HG03520 (cell line): ENCODE data around the gene NRAP.

Source experiments
- ATAC-seq: cut with Tn5 transposase; IDR thresholded peaks from one replicate; pipeline ENCODE4 v1.9.1; 2021; ENCODE audit warnings: mild to moderate bottlenecking, moderate library complexity; ENCODE audit not compliant: unreplicated experiment

Gene NRAP

DNA sequence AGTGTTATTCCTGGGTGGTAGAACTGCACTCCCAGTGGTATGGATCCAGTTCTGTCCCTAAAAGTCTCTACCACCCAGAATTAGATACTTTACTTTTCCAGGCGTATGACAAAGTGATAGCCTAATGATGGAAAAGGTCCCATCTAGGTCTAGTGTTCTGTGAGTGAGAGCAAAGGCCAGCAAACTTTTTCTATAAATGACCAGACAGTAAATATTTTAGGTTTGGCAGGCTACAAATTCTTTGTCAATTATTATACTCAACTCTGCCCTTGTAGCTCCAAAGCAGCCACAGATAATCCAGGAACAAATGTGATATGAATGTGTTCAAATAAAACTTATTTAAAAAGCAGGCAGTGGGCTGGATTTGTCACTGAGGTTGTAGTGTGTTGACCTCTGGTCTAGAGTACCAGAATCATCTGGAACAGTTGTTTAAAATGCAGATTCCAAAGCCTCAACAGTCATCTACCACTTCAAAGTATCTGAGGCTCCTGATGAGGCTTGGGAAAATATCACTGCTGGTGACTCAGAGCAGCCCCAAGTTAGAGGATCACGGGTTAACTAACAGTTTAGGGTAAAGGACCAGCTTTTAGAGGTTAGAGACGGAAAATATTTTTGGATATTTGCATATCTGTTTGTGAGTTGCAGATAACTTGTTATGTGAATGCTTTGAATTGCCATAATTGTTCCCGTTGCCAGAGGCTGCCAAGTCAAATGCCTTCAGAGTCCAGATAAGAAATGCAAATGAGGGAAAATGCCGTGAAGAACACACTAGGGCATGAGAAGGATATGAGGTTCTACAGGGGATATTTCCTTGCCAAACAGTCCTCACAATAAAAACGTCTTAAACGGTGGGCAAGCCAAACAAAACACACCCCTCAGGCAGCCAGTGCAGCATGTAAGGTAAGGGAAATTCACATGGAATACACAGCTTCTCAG is 19.4 kb downstream of the NRAP start:
- ATAC-seq, result no peak

DNA sequence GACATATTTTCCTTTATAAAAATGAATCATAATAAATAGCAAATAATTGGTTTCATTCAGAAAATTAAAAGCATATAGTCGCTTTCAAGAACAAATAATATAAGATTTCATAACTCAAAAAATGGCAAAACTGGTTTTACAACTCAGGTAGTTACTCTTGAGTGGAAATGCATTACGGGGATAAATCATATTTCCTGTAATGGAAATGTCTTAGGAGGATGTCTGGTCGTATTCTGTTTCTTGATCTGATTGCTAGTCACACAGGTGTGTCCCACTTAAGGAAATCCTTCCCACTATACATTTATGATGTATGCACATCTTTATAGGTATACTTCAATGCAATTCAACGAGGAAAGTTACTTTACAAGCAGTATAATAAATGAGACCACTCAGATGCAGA is 20.7 kb downstream of the NRAP start:
- ATAC-seq, result no peak

- ATAC-seq, result no peak
These were observed 22.1 kb downstream of the NRAP start for GRCh38 chr10:113641702-113642101.

- no peak for ATAC-seq
These were observed 23.9 kb downstream of the NRAP start for GRCh38 chr10:113639966-113640365.

DNA sequence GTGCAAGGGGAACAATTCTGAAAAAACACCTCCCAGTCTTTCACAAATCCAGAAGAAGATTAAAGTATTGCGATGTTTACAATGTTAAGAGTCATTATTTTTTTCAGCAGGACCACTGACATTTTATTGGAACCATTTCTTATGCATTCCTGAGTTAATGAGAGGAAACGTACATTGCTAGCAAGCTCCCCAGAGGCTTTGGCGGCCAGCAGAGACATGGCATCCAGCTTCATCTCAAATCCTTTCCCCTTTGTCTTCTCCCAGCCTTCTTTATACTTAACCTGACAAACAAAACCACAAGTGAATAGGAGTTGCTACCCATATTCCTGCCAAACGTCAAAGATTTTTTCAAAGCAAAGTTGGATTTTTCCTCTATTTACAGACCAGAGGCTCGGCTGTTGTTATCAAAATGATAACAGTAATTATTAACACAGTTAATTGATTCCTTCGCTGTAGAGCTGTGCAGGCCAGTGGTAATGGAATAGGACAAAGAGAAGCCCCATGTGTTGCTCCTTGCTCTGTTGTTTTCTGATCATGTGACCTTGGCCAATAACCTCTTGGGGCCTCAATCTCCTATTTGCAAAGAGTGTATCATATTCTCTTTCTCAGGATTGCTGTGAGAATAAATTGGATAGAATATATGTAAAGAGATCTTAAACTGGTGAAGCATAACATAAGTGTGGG is 32.0 kb downstream of the NRAP start:
- ATAC-seq, result no peak

- no peak for ATAC-seq
These were observed 32.8 kb downstream of the NRAP start for GRCh38 chr10:113630929-113631533.

GRCh38 chr10:113628607-113629153 is 35.2 kb downstream of the NRAP start:
- ATAC-seq, result no peak

DNA sequence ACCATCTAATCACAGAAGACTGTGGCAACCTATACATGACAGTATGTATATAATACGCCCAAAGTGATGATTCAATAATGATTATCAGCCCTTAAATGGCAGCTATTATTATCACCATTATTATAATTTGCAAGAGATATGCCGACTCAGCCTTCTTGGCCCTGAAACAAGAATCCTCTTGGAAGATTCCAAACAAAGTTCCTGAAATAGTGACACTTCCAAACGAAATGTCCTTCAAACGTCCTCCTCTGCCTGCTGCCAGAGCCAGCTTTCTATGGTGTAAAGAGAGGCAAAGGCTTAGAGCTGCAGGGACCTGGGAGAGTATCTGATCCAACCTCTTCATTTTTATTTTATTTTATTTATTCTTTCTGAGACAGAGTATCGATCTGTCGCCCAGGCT is 36.0 kb downstream of the NRAP start:
- no peak for ATAC-seq

DNA sequence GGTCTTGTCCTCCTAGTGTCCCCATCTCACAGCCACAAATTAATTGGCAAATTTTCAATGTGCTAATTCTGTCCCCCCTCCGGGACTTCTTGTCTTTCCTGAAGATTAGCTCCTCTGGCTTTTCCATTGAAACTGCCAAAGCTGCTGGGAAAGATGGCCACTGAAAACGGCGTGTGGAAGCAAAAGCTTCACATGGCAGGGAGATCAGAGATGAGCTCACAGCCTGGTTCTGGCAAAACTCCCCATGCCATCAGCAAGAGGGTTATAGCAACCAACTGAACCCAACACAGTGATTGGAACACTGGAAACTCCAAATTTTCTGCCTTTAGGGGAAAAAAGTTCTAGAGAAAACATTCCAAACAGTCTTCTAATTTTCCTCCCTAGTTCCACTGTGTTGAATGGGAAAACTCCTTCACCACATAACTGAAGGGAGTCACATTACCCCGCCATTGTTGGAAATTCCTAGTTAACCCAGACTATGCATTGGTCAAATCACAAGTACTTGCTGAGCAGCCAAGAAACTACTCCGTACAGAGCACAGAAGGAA is 37.0 kb downstream of the NRAP start:
- no peak for ATAC-seq

GRCh38 chr10:113625461-113626186 is 38.2 kb downstream of the NRAP start:
- ATAC-seq, result no peak

GRCh38 chr10:113622831-113623230 is 41.0 kb downstream of the NRAP start:
- no peak for ATAC-seq

- no peak for ATAC-seq
These were observed 42.0 kb downstream of the NRAP start for GRCh38 chr10:113621799-113622198.

DNA sequence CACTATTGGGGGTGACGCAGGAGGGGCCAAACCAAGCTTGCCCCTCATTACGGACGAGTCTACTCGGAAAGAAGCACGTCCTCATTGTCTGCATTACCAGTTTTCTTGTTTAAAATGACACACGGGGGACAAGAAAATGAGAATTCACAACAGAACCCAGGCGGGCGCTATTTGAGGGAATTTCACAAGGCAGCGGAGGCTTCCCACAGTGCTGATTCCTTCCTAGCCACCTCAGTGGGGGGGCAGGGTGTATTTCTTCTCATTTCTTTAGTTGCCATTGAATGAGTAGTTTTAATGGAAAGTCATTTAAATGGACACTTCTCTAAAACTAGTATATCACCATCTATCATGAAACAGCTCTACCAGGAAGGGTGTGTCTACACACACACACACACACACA is 42.9 kb downstream of the NRAP start:
- ATAC-seq, result no peak

- no peak for ATAC-seq
These were observed 43.3 kb downstream of the NRAP start for GRCh38 chr10:113620511-113620910.

- no peak for ATAC-seq
These were observed 44.4 kb downstream of the NRAP start for GRCh38 chr10:113619401-113619800.

- ATAC-seq, result no peak
These were observed 45.5 kb downstream of the NRAP start for GRCh38 chr10:113618338-113618737.

DNA sequence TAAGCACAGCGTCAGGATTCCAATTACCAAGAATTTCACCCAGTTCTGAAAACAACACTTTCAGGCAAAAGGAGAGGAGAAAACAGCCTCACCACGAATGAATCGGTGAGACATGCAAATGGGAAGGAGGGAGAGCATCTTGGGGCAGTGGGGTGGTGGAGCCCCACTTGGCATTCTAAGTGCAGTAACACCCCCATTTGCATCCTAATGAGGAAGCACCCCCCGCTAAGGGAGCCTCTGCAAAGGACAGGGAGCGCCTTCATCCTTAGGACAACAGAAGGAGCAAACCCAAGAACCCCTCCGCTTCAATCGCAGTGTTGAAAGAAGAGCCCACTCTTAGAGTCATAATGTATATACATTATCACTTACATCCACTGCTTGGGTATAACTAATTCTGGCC is 46.8 kb downstream of the NRAP start:
- ATAC-seq, result no peak

DNA sequence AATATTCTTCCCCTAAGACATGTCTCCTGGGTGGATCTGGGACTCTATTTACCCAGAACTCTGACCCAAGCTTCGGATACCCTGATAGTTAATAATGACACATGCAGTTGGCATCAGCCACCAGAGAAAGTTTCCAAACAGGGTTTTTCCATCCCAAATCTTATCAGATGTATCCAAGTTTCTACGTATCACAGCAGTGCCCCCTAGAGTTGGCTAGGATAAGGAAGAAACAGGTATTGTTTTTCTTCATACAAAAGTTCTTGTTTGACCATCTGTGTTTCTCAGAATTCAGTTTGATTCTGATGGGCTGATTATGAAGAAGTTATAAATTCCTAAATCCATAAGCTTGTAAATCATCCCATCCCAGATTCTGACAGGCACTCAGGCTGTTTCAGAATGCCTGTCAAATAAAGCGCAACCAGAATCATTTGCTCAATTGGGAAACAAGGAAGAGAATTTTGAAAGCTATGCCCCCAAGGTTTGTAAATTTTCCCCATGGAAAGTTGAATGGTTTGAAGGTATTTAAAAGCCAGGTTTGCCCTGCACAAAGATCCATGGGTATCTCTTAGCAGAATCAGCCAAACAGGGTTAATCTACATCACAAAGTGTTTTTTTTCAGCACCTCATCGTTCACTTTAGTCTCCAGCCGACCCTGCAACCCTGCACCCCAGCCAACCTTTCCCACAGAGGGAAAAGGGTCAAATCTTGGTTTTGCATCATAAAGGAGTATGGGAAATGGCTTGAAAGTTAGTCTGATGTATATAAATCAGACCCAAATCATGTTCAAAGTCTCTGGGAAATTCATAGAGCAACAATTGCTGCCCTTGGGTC is 47.4 kb downstream of the NRAP start:
- no peak for ATAC-seq

GRCh38 chr10:113613977-113614690 is 49.7 kb downstream of the NRAP start:
- no peak for ATAC-seq
